H54 (cell line): Measurements from ENCODE around the gene RBM45.

Experiments used
- DNase-seq: peaks from one replicate; pipeline ENCODE4 v3.0.0; 2011; ENCODE audit warnings: low spot score, mixed read lengths; ENCODE audit not compliant: insufficient read length
- FAIRE-seq: peaks from 3 replicates; lab custom pipeline; 2011; peaks lifted over from hg19 to GRCh38; lab: Jason Lieb, UNC
- POLR2A ChIP-seq: IDR thresholded peaks from 2 replicates; pipeline ENCODE4 v1.6.1; 2011; ENCODE audit warnings: low read depth, mild to moderate bottlenecking, low read length

RBM45 gene

GRCh38 chr2:178082408-178083045 lies 29.7 kb upstream of the RBM45 start:
- TF ChIP-seq POLR2A, result no peak
- no peak for FAIRE-seq
- no peak for DNase-seq

DNA sequence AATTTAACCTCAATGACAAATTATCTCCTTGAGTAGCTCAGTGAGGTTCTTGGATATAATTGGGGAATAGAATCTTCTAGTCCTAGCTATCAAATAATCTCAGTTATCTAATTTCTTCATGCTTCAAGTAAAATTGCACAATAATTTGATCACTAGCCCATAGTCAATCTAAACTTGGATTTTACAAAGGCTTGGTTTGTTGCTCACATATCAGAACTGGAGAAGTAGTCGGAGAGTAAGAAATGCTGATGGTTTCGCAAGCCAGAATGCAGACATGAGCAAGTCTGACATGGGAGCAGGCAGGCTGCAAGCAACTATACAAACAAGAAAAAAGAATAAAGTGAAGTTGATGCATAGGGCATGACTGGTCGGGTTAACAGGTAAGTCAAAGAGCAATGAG lies 28.0 kb upstream of the RBM45 start:
- FAIRE-seq (no peak), DNase-seq (no peak)
- TF ChIP-seq POLR2A, result no peak

GRCh38 chr2:178088774-178089270 lies 23.4 kb upstream of the RBM45 start:
- no peak for DNase-seq
- FAIRE-seq, result no peak
- TF ChIP-seq POLR2A, result no peak

GRCh38 chr2:178093471-178093870 lies 18.8 kb upstream of the RBM45 start:
- DNase-seq, result no peak
- no peak for TF ChIP-seq POLR2A

GRCh38 chr2:178101321-178102079 lies 10.7 kb upstream of the RBM45 start:
- FAIRE-seq (no peak), DNase-seq (no peak)
- no peak for TF ChIP-seq POLR2A

More at GRCh38 chr2:178093471-178093870, 18.8 kb upstream of the RBM45 start:
- no peak for FAIRE-seq

DNA sequence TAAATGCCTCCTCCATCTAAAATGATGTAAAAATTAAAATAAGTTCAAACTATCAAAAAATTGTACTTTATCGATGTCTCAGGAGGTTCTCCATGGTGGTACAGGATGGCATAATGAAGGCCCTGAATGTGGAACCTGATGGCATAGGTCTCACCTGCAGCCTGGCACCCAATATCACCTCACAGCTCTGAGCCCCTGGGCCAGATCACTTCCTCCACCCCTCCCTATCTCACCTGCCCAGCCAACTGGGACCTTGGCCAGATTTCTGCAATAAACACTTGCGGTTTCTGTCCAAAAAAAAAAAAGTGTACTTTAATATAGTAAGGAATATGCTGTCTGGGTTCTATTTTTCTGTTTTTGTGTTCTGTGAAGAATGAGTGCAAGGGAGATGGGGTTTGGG lies 6.7 kb upstream of the RBM45 start:
- no peak for DNase-seq
- TF ChIP-seq POLR2A, result no peak
- FAIRE-seq, result no peak

- no peak for TF ChIP-seq POLR2A
- no peak for FAIRE-seq
- DNase-seq, result no peak
Measured at GRCh38 chr2:178106053-178106452, 6.2 kb upstream of the RBM45 start.

DNA sequence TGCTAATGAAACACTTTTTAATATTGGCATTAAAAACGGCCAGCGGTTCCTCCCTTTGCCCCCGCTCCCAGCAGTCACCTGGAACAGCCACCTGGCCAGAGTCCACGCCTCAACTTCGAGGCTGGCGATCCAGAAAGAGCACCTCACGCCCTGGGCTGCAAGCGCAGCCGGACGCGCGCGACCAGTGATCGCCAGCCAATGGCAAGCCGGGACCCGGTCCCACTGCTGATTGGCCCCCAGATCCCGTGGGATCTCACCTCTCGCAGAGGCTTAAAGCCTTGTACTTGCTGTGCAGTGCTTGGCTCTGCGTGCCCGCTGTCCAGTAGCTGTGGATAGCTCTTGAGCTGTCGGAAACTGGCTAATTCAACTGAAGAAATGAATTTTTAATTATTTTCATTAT lies 4.1 kb upstream of the RBM45 start:
- no peak for TF ChIP-seq POLR2A
- FAIRE-seq (no peak), DNase-seq (no peak)

- peak; percentile 20 for DNase-seq
- peak; percentile 93 for FAIRE-seq
- TF ChIP-seq POLR2A, result no peak
Measured at GRCh38 chr2:178109813-178110212, 2.4 kb upstream of the RBM45 start.

GRCh38 chr2:178110681-178111080 lies 1.6 kb upstream of the RBM45 start:
- DNase-seq (no peak), FAIRE-seq (no peak)
- TF ChIP-seq POLR2A, result no peak

- TF ChIP-seq POLR2A, result no peak
- no peak for FAIRE-seq
- no peak for DNase-seq
Measured at GRCh38 chr2:178111743-178112142, 494 bp upstream of the RBM45 start.

- TF ChIP-seq POLR2A, result no peak
- FAIRE-seq (no peak), DNase-seq (no peak)
Measured at GRCh38 chr2:178114462-178114861, 2.2 kb downstream of the RBM45 start.

DNA sequence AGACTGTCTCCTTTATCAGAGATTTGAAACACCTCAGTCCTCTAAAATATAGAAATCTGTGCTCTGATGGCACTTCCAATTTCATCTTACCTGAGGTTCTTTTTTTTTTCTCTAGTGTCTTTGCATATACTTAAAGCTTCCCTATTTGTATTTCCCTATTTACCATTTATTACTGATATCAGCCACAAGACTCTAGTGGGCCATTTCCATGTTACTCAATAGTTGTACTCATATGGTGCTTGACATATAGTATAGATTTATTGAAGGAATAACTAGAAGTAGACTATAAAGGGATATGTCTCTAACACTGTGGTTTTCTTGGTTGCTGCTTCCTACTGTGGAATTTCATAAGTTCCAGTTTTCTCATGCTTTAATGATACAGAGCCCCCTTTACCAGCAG lies 3.0 kb downstream of the RBM45 start:
- no peak for TF ChIP-seq POLR2A
- DNase-seq (no peak), FAIRE-seq (no peak)

DNA sequence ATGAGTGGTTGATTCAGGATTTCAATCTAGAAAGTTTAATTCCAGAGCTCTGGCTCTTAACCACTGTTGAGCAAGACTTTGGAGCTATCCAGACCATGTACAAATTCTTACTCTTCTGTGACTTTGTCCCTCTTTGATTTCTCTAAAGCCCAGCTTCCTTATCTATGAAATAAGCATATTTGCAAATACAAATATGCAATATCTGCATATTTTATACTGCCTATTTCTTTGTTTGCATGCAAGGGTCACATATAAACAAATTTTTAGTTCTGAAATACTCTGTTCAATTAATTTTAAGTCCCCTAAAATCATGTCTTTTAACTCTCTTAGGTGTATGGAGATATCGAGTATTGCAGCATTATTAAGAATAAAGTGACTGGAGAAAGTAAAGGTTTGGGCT lies 5.5 kb downstream of the RBM45 start:
- no peak for DNase-seq
- no peak for FAIRE-seq
- no peak for TF ChIP-seq POLR2A

GRCh38 chr2:178119179-178119922 lies 7.1 kb downstream of the RBM45 start:
- DNase-seq (no peak), FAIRE-seq (no peak)
- no peak for TF ChIP-seq POLR2A
